SJSA1 (cell line): ENCODE results near the gene PRKACG. TPM values are rescaled to one million over a fixed set of nuclear protein-coding genes. Genes with fewer than 3 reads are reported as not detected.

Experiments used
- DNase-seq, 2 experiments: peaks; one replicate each; pipeline ENCODE4 v3.0.0-alpha.2; 2015 to 2020; ENCODE audit warnings: low spot score in 2 of 2, low read depth in 1 of 2
- H3K27ac ChIP-seq: fragments of 250-450 bp; sonication (Bioruptor Pico); 2 replicates; pipeline ENCODE4 v1.5.1; 2020; ENCODE audit warnings: mild to moderate bottlenecking, moderate library complexity
- H3K27me3 ChIP-seq: fragments of 250-450 bp; sonication (Bioruptor Pico); replicated peaks from 2 replicates; pipeline ENCODE4 v1.5.1; 2020; ENCODE audit warnings: mild to moderate bottlenecking, moderate library complexity
- H3K36me3 ChIP-seq: fragments of 250-450 bp; sonication (Bioruptor Pico); 2 replicates; pipeline ENCODE4 v1.5.1; 2020; ENCODE audit warnings: mild to moderate bottlenecking
- H3K4me1 ChIP-seq: fragments of 250-450 bp; sonication (Bioruptor Pico); replicated peaks from 2 replicates; pipeline ENCODE4 v1.6.1; 2021; ENCODE audit warnings: mild to moderate bottlenecking
- H3K4me3 ChIP-seq: fragments of 250-450 bp; sonication (Bioruptor Pico); 2 replicates; pipeline ENCODE4 v1.5.1; 2020; ENCODE audit warnings: mild to moderate bottlenecking
- H3K9me3 ChIP-seq: fragments of 250-450 bp; sonication (Bioruptor Pico); replicated peaks from 2 replicates; pipeline ENCODE4 v1.5.1; 2020; ENCODE audit warnings: mild to moderate bottlenecking
- total RNA-seq: library from RNA; depleted of rRNA; stranded (reverse); fragments of >200 nt; shearing (Covaris generic); gene quantifications from 2 replicates; pipeline ENCODE4 v1.2.3, GENCODE V29; 2014; rRNA removed

PRKACG gene
- total RNA-seq, 1 experiment from 2014 or later = not detected

DNA sequence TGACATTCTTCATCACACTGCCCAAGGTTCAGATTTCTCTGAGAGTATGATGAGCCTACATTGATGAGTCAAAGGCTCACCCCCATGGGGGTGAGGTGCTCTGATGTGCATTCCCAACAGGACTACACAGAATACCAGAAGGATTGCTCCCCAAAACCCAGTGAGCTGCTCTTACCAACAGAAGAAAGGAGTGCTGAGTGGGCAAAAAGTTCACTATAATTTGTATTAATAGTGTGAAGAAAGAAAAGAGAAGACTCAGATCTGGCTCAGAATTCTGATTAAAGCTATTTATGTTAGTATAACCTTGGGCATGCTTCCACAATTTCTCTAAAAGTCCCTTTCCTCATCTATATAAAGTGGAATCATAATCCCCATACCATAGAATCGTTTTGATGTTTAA, 46.1 kb downstream of the PRKACG start:
- Histone ChIP-seq H3K36me3 (no peaks in the 10 kb centered on the region), H3K4me1 (no peaks in the 10 kb centered on the region), H3K9me3 (no peaks in the 10 kb centered on the region), H3K27me3 (no peaks in the 10 kb centered on the region), H3K4me3 (no peak overlapping the region), H3K27ac (no peak overlapping the region)
- DNase-seq = no peak

DNA sequence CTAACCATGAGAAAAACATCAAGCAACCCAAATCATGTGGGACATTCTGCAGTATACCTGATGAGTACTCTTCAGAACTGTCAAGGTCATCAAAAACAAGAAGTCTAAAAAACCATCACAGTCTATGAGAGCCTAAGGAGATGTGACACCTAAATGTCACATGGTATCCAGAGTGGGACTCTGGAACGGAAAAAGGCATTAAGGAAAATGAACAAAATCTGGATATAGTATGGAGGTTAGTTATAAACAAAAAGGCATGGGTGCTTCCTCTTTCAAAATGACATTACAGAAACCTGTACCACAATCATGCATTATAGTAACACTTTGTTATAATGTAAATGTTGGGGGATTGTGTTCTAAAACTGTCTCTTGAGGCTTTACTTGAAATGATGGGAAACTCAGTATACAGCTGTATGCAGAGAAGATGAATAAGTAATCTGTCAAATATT, 47.4 kb downstream of the PRKACG start:
- no peak overlapping the region for H3K27ac ChIP-seq
- no peaks in the 10 kb centered on the region for H3K27me3 ChIP-seq
- no peaks in the 10 kb centered on the region for H3K4me1 ChIP-seq
- H3K9me3 ChIP-seq = no peaks in the 10 kb centered on the region
- no peak overlapping the region for H3K4me3 ChIP-seq
- no peaks in the 10 kb centered on the region for H3K36me3 ChIP-seq
- DNase-seq = no peak

DNA sequence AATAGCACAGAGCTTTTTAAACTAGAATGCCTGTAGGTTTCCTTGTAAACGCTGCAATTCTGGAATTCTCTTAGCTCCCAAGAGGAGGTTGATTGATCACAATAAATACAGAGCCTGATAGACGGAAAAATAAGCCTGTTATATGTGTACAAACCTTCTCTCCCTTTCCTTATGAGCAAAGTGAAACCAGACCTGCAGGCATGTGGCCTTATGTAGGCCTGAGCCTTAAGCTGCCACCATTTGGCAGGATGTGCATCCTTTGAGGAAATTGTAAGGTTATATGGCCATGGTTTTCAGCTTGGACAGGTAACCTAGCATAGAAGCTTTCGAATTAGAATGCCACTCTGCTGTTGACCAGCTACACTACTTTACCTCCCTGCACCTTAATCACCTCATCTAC, 49.1 kb downstream of the PRKACG start:
- no peaks in the 10 kb centered on the region for H3K4me1 ChIP-seq
- no peaks in the 10 kb centered on the region for H3K27me3 ChIP-seq
- H3K36me3 ChIP-seq = no peaks in the 10 kb centered on the region
- no peak overlapping the region for H3K27ac ChIP-seq
- H3K4me3 ChIP-seq = no peak overlapping the region
- no peak for DNase-seq
- H3K9me3 ChIP-seq = no peaks in the 10 kb centered on the region

DNA sequence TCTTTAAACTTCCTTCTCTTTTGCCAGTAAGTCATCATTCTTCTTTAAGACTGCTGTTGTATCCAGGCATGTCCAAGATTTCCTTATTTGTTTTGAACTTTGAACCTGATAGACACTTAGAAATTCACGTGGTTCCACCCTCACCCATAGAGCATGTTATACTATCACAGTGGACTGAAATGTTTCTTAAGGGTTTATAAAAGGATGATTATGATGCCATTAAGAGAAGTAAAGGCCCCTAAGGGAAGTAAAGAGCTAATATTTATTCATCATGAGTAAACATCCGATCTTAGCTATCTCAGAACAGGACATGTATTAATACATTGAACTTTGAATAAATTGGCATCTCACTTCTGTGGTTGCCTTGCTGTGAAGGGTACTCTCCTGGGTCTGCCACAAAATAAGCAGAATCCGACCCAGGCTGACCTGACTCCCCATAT, 49.8 kb downstream of the PRKACG start:
- Histone ChIP-seq H3K4me1 (no peaks in the 10 kb centered on the region), H3K27ac (no peak overlapping the region), H3K27me3 (no peaks in the 10 kb centered on the region), H3K4me3 (no peak overlapping the region), H3K9me3 (no peaks in the 10 kb centered on the region), H3K36me3 (no peaks in the 10 kb centered on the region)
- no peak for DNase-seq

DNA sequence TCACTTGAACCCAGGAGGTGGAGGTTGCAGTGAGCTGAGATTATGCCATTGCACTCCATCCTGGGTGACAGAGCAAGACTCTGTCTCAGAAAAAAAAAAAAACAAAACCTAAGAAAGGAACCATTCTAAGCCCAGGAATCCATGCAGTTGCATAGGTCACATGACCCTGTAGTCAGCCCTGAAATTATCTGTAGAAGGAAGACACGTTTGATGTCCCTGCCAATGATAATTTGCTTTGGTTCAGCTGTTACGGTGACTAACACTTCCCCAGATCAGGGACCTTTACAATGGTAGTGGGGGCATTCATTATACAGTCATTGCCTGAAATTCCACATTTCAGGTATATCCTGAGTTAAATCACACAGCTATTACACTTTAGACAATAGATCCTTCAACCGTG, 50.5 kb downstream of the PRKACG start:
- Histone ChIP-seq H3K4me1 (no peaks in the 10 kb centered on the region), H3K27ac (no peak overlapping the region), H3K36me3 (no peaks in the 10 kb centered on the region), H3K27me3 (no peaks in the 10 kb centered on the region), H3K9me3 (no peaks in the 10 kb centered on the region), H3K4me3 (no peak overlapping the region)
- no peak for DNase-seq

Other genes with a start within 250 kb of the PRKACG start
- 4.4 and 8.5 TPM in 2 replicates for gene FXN, start 21.6 kb upstream of the PRKACG start, total RNA-seq
- gene TJP2, start 160.2 kb upstream of the PRKACG start, total RNA-seq = 15.0 and 25.8 TPM in 2 replicates